Loucy (cell line): ENCODE results near the gene TMTC2.

Experiments used
- H2AFZ ChIP-seq: fragments of 200-600 bp; sonication (generic); 2 replicates; pipeline ENCODE4 v1.6.0; 2016; ENCODE audit warnings: antibody characterized with exemption, mild to moderate bottlenecking, low read length, moderate library complexity
- H3F3A ChIP-seq: fragments of 200-600 bp; 2 replicates; pipeline ENCODE4 v1.6.0; 2016; ENCODE audit warnings: antibody characterized with exemption, low read depth, mild to moderate bottlenecking
- H3K27me3 ChIP-seq: fragments of 200-600 bp; sonication (generic); 2 replicates; pipeline ENCODE4 v1.6.1; 2014; ENCODE audit warnings: low read length, mild to moderate bottlenecking; ENCODE audit not compliant: insufficient read depth, poor library complexity, severe bottlenecking
- H3K36me3 ChIP-seq: fragments of 200-600 bp; sonication (generic); 2 replicates; pipeline ENCODE4 v1.6.1; 2016; ENCODE audit warnings: low read length; ENCODE audit not compliant: insufficient read depth
- H3K4me1 ChIP-seq: fragments of 200-600 bp; sonication (generic); 2 replicates; pipeline ENCODE4 v1.5.1; 2014; ENCODE audit warnings: low read length, mild to moderate bottlenecking; ENCODE audit not compliant: insufficient read depth, poor library complexity, severe bottlenecking
- H3K4me2 ChIP-seq: fragments of 200-600 bp; sonication (generic); 2 replicates; pipeline ENCODE4 v1.6.0; 2014; ENCODE audit warnings: antibody characterized with exemption, low read length, low read depth, mild to moderate bottlenecking; ENCODE audit not compliant: poor library complexity, severe bottlenecking
- H3K4me3 ChIP-seq: fragments of 200-600 bp; sonication (generic); 2 replicates; pipeline ENCODE4 v1.5.1; 2014; ENCODE audit warnings: low read length, mild to moderate bottlenecking, mixed read lengths; ENCODE audit not compliant: poor library complexity, severe bottlenecking
- H3K79me2 ChIP-seq: fragments of 200-600 bp; sonication (generic); 2 replicates; pipeline ENCODE4 v1.6.1; 2014; ENCODE audit warnings: low read length; ENCODE audit not compliant: insufficient read depth
- H3K9ac ChIP-seq: fragments of 200-600 bp; sonication (generic); 2 replicates; pipeline ENCODE4 v1.6.0; 2014; ENCODE audit warnings: mild to moderate bottlenecking, low read depth, low read length, moderate library complexity; ENCODE audit not compliant: poor library complexity, severe bottlenecking
- H3K9me2 ChIP-seq: fragments of 200-600 bp; sonication (generic); replicated peaks from 2 replicates; pipeline ENCODE4 v1.6.1; 2016; ENCODE audit warnings: low read depth, low read length, mixed read lengths
- H3K9me3 ChIP-seq: fragments of 200-600 bp; sonication (generic); 2 replicates; pipeline ENCODE4 v1.6.1; 2014; ENCODE audit warnings: mild to moderate bottlenecking, antibody characterized with exemption, low read length, low read depth; ENCODE audit not compliant: insufficient read depth
- H4K20me1 ChIP-seq: fragments of 200-600 bp; sonication (generic); 2 replicates; pipeline ENCODE4 v1.6.0; 2014; ENCODE audit warnings: antibody characterized with exemption, low read length, mild to moderate bottlenecking; ENCODE audit not compliant: insufficient read depth, poor library complexity, severe bottlenecking
- EZH2phosphoT487 ChIP-seq: fragments of 200-600 bp; IDR thresholded peaks from 2 replicates; pipeline ENCODE4 v1.6.1; 2018; ENCODE audit warnings: antibody characterized with exemption, mild to moderate bottlenecking, moderate library complexity, borderline replicate concordance
- TF ChIP-seq, protein P1 (sequence below): fragments of 200-600 bp; sonication (generic); conservative IDR thresholded peaks from 2 replicates; pipeline ENCODE4 v1.5.1; 2014; ENCODE audit warnings: mild to moderate bottlenecking, antibody characterized with exemption, low read length

Gene TMTC2

DNA sequence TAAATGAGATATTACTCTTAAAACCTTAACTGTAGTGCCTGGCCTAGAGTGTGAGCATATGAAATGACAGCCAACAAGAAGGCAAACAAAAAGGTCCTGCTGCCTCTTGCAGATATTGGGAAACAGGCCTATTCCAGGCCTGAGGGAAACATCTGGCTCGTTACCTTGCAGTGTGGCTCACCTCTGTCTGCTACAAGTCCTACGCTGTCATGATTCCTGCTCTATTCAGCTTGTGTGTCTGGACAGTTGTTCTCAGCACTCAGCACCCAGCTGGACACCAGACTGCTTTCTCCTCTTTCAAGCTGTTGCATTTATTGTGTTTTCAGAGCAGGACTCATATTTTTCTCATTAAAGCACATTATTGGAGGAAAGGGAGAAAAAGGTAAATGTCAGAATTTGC is 113.5 kb downstream of the TMTC2 start:
- H3K9ac ChIP-seq, result no peak overlapping the region
- H3K4me1 ChIP-seq, result no peaks in the 10 kb centered on the region
- no peaks in the 10 kb centered on the region for H3K9me3 ChIP-seq
- H3K4me3 ChIP-seq, result no peak overlapping the region
- H3K36me3 ChIP-seq, result no peaks in the 10 kb centered on the region
- no peaks in the 10 kb centered on the region for H3F3A ChIP-seq
- H3K27me3 ChIP-seq, result no peaks in the 10 kb centered on the region
- TF ChIP-seq, protein P1, sequence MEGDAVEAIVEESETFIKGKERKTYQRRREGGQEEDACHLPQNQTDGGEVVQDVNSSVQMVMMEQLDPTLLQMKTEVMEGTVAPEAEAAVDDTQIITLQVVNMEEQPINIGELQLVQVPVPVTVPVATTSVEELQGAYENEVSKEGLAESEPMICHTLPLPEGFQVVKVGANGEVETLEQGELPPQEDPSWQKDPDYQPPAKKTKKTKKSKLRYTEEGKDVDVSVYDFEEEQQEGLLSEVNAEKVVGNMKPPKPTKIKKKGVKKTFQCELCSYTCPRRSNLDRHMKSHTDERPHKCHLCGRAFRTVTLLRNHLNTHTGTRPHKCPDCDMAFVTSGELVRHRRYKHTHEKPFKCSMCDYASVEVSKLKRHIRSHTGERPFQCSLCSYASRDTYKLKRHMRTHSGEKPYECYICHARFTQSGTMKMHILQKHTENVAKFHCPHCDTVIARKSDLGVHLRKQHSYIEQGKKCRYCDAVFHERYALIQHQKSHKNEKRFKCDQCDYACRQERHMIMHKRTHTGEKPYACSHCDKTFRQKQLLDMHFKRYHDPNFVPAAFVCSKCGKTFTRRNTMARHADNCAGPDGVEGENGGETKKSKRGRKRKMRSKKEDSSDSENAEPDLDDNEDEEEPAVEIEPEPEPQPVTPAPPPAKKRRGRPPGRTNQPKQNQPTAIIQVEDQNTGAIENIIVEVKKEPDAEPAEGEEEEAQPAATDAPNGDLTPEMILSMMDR, result no peak
- no peak for TF ChIP-seq EZH2phosphoT487
- no peak overlapping the region for H2AFZ ChIP-seq
- H3K79me2 ChIP-seq, result no peaks in the 10 kb centered on the region
- no peak overlapping the region for H3K4me2 ChIP-seq
- no peaks in the 10 kb centered on the region for H4K20me1 ChIP-seq
- no peaks in the 10 kb centered on the region for H3K9me2 ChIP-seq

DNA sequence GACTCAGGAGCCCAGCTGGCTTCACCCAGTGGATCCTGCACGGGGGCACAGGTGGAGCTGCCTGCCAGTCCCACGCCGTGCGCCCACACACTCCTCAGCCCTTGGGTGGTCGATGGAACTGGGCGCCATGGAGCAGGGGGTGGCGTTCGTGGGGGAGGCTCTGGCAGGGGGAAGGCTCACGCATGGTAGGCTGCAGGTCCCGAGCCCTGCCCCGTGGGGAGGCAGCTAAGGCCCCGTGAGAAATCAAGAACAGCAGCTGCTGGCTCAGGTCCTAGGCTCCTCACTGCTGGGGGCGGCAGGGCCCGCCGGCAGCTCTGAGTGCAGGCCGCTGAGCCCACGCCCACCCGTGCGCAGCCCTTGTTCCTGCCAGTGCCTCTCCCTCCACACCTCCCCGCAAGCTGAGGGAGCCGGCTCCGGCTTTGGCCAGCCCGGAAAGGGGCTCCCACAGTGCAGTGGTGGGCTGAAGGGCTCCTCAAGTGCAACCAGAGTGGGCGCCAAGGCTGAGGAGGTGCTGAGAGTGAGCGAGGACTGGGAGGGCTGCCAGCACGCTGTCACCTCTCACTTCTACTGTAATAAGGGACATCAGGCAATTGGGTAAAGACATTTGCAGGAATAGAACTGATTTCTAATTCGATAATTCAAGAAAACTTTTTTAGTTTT is 115.4 kb downstream of the TMTC2 start:
- no peaks in the 10 kb centered on the region for H4K20me1 ChIP-seq
- H3K9ac ChIP-seq, result no peak overlapping the region
- no peaks in the 10 kb centered on the region for H3K9me3 ChIP-seq
- no peaks in the 10 kb centered on the region for H3K79me2 ChIP-seq
- no peak overlapping the region for H3K4me2 ChIP-seq
- H2AFZ ChIP-seq, result no peak overlapping the region
- no peaks in the 10 kb centered on the region for H3F3A ChIP-seq
- no peaks in the 10 kb centered on the region for H3K9me2 ChIP-seq
- H3K27me3 ChIP-seq, result no peaks in the 10 kb centered on the region
- TF ChIP-seq, protein P1, result no peak
- TF ChIP-seq EZH2phosphoT487, result no peak
- no peaks in the 10 kb centered on the region for H3K4me1 ChIP-seq
- no peak overlapping the region for H3K4me3 ChIP-seq
- no peaks in the 10 kb centered on the region for H3K36me3 ChIP-seq

DNA sequence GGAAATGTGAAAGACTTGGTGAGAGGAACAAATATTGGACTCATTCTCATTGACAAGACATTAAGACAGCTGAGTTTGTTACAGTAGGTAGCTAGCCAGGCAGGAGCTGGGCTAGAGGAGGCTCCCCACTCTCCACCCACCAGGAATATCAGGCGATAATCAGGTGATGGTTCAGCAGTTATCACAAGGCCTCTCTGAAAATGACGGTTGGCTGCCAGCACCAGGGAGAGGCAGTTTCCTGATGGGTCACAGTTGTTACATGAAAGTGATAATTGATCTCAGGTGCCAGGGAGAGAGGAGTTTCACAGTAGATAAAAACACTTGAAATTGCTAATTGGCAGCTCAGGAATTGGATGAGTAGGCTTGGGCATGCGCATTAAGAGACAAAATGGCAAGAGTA is 116.5 kb downstream of the TMTC2 start:
- Histone ChIP-seq H3K9me3 (no peaks in the 10 kb centered on the region), H3K27me3 (no peaks in the 10 kb centered on the region), H3K9me2 (no peaks in the 10 kb centered on the region), H3F3A (no peaks in the 10 kb centered on the region), H3K79me2 (no peaks in the 10 kb centered on the region), H3K4me3 (no peak overlapping the region), H4K20me1 (no peaks in the 10 kb centered on the region), H3K9ac (no peak overlapping the region), H3K36me3 (no peaks in the 10 kb centered on the region), H2AFZ (no peak overlapping the region), H3K4me2 (no peak overlapping the region), H3K4me1 (no peaks in the 10 kb centered on the region)
- TF ChIP-seq EZH2phosphoT487, result no peak
- TF ChIP-seq, protein P1, result no peak
